ENCODE data around the gene OR9Q1.

Gene OR9Q1

DNA sequence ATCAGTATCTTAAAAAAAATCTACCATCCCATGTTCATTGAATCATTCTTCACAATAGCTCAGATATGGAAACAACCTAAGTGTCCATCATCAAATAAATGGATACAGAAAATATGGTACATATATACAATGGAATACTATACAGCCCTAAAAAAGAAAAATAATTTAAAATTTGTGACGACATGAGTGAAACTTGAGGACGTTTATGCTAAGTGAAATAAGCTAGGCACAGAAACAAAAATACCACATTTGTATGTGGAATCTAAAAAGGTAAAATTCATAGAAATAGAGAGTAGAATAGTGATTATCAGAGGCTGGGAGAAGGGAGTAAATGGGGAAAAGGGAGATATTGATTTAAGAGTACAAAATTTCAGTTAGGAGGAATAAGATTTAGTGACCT is 62.8 kb downstream of the OR9Q1 start:
- DNase-seq: no peak
- in situ Hi-C loops (cut with HindIII; ENCODE audit: low pct_ligation_motif_present, low pct_unique_long_range_greater_than_20kb, low sequenced_read_pairs): no loop called here

GRCh38 chr11:58097437-58097836 is 73.8 kb downstream of the OR9Q1 start:
- DNase-seq: no peak
- in situ Hi-C loops (cut with HindIII; ENCODE audit: low pct_ligation_motif_present, low pct_unique_long_range_greater_than_20kb, low sequenced_read_pairs): no loop called here

- DNase-seq: no peak
- in situ Hi-C loops (cut with HindIII; ENCODE audit: low pct_ligation_motif_present, low pct_unique_long_range_greater_than_20kb, low sequenced_read_pairs): no loop called here
Measured at GRCh38 chr11:58121096-58121495, 97.4 kb downstream of the OR9Q1 start.

GRCh38 chr11:58125469-58125868 is 101.8 kb downstream of the OR9Q1 start, which contains the start of gene OR9I1:
Gene OR9I1 (minus strand): TSS chr11:58125530. CDS start chr11:58119444, 6,086 bp downstream.
- in situ Hi-C loops (cut with HindIII; ENCODE audit: low pct_ligation_motif_present, low pct_unique_long_range_greater_than_20kb, low sequenced_read_pairs): no loop called here

GRCh38 chr11:58127350-58127749 is 103.7 kb downstream of the OR9Q1 start:
- in situ Hi-C loops (cut with HindIII; ENCODE audit: low pct_ligation_motif_present, low pct_unique_long_range_greater_than_20kb, low sequenced_read_pairs): no loop called here

More at GRCh38 chr11:58125469-58125868, 101.8 kb downstream of the OR9Q1 start, which contains the start of gene OR9I1:
- no peak for DNase-seq

GRCh38 chr11:58133309-58134076 is 109.8 kb downstream of the OR9Q1 start:
- in situ Hi-C loops (cut with HindIII; ENCODE audit: low pct_ligation_motif_present, low pct_unique_long_range_greater_than_20kb, low sequenced_read_pairs): no loop called here
- no peak for DNase-seq

More at GRCh38 chr11:58127350-58127749, 103.7 kb downstream of the OR9Q1 start:
- no peak for DNase-seq

GRCh38 chr11:58134151-58134550 is 110.5 kb downstream of the OR9Q1 start:
- no peak for DNase-seq
- in situ Hi-C loops (cut with HindIII; ENCODE audit: low pct_ligation_motif_present, low pct_unique_long_range_greater_than_20kb, low sequenced_read_pairs): no loop called here

GRCh38 chr11:58135171-58135570 is 111.5 kb downstream of the OR9Q1 start:
- no peak for DNase-seq
- in situ Hi-C loops (cut with HindIII; ENCODE audit: low pct_ligation_motif_present, low pct_unique_long_range_greater_than_20kb, low sequenced_read_pairs): no loop called here

GRCh38 chr11:58142761-58143160 is 119.1 kb downstream of the OR9Q1 start:
- in situ Hi-C loops (cut with HindIII; ENCODE audit: low pct_ligation_motif_present, low pct_unique_long_range_greater_than_20kb, low sequenced_read_pairs): no loop called here
- DNase-seq: no peak

- in situ Hi-C loops (cut with HindIII; ENCODE audit: low pct_ligation_motif_present, low pct_unique_long_range_greater_than_20kb, low sequenced_read_pairs): no loop called here
- no peak for DNase-seq
Measured at GRCh38 chr11:58152781-58153180, 129.1 kb downstream of the OR9Q1 start.

DNA sequence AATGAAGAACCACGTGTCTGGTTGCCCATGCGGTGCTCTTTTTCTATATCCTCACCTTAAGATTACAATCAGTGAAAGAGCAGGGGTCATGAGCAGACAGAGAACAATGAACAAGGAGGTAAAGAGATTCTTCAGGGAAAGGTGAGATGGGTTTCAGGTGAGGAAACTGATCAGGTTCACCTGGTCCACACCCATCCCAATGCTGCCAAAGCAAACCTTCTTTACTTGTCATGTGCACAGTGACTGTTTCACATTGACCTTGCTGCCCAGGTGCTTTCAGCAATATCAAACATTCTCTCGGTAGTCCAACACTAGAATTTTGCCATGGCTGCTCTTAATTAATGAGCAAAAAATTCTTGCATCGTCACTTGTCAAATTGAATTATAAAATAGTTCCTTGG is 140.7 kb downstream of the OR9Q1 start:
- in situ Hi-C loops (cut with HindIII; ENCODE audit: low pct_ligation_motif_present, low pct_unique_long_range_greater_than_20kb, low sequenced_read_pairs): no loop called here

GRCh38 chr11:58164990-58165389 is 141.3 kb downstream of the OR9Q1 start:
- in situ Hi-C loops (cut with HindIII; ENCODE audit: low pct_ligation_motif_present, low pct_unique_long_range_greater_than_20kb, low sequenced_read_pairs): no loop called here
- no peak for DNase-seq

More for the DNA sequence above, 140.7 kb downstream of the OR9Q1 start:
- no peak for DNase-seq

GRCh38 chr11:58165504-58166106 is 141.9 kb downstream of the OR9Q1 start:
- DNase-seq: no peak

DNA sequence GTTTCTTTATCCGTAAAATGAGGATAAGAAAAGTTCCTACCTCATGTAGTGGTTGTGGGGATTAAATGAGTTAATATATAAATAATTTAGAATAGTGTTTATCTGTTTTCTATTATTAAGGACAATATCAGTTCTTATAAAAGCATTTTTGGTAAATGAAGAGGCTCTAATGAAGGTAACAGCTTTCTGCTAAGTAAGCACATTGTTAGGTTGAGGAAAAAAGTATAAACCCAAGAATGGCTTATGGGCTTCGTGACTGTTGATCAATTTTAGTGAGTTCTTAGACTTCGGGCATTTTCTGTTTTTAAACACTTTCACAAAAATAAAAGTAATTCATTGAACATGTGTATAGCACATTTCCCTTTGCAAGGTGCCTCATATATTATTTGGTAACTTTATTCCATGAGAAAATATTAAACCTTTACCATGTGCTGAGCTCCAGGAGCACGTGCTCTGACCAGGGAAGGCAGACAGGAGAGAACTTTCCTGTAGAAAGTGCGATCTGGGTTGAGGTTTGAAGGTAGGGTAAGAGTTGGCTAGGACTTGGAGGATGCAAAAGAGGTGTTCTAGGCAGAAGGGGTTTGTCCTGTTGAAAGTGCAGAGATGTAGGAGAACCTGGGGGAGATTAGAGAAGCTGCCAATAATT is 153.9 kb downstream of the OR9Q1 start:
- in situ Hi-C loops (cut with HindIII; ENCODE audit: low pct_ligation_motif_present, low pct_unique_long_range_greater_than_20kb, low sequenced_read_pairs): no loop called here

More at GRCh38 chr11:58165504-58166106, 141.9 kb downstream of the OR9Q1 start:
- in situ Hi-C loops (cut with HindIII; ENCODE audit: low pct_ligation_motif_present, low pct_unique_long_range_greater_than_20kb, low sequenced_read_pairs): no loop called here

GRCh38 chr11:58178444-58178843 is 154.8 kb downstream of the OR9Q1 start:
- no peak for DNase-seq
- in situ Hi-C loops (cut with HindIII; ENCODE audit: low pct_ligation_motif_present, low pct_unique_long_range_greater_than_20kb, low sequenced_read_pairs): no loop called here

More for the DNA sequence above, 153.9 kb downstream of the OR9Q1 start:
- no peak for DNase-seq

DNA sequence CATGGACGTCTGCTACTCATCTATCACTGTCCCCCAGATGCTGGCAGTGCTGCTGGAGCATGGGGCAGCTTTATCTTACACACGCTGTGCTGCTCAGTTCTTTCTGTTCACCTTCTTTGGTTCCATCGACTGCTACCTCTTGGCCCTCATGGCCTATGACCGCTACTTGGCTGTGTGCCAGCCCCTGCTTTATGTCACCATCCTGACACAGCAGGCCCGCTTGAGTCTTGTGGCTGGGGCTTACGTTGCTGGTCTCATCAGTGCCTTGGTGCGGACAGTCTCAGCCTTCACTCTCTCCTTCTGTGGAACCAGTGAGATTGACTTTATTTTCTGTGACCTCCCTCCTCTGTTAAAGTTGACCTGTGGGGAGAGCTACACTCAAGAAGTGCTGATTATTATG is 156.0 kb downstream of the OR9Q1 start:
- no peak for DNase-seq
- in situ Hi-C loops (cut with HindIII; ENCODE audit: low pct_ligation_motif_present, low pct_unique_long_range_greater_than_20kb, low sequenced_read_pairs): no loop called here

DNA sequence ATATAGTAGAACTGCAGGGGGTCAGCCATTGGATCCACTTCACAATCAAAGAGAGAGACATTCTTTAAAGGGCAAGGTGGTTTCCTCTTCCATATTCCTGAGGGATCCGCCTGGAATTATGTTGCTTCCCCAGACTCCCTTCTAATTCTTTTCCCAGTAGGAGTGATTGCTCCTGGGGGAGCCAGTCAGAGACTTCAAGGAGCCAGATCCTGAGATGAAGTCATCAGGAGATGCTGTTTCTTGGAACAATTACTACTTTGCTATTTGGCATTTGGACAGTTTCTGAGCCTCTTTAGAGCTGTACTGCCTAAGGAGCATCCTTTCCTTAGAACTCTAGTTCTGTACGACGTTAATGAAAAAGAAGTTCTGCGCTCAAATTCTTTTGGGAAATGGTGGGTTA is 163.3 kb downstream of the OR9Q1 start:
- in situ Hi-C loops (cut with HindIII; ENCODE audit: low pct_ligation_motif_present, low pct_unique_long_range_greater_than_20kb, low sequenced_read_pairs): no loop called here
- no peak for DNase-seq

GRCh38 chr11:58188770-58189169 is 165.1 kb downstream of the OR9Q1 start, which contains the start of gene OR9Q2:
Gene OR9Q2 (plus strand): TSS chr11:58189070. CDS start chr11:58190491, 1,421 bp downstream.
- no peak for DNase-seq
- in situ Hi-C loops (cut with HindIII; ENCODE audit: low pct_ligation_motif_present, low pct_unique_long_range_greater_than_20kb, low sequenced_read_pairs): no loop called here

DNA sequence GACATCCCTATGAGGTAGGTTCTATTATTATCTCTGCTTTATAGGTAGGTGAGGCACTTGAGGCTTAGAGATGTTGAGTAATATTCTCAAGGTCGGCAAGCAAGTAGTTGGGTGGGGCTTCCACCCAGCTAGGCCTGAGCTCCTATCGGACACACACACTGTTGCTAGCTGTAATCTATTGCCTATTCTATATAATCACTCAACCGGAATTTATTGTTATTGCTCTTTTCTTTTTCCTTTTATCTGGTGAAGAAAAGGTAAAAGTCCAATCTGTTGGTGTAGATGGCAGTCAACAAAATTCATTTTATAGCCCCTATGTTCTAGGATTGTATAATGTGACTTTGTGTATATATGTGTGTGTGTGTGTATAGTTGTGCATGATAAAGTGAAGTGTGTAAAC is 168.5 kb downstream of the OR9Q1 start:
- in situ Hi-C loops (cut with HindIII; ENCODE audit: low pct_ligation_motif_present, low pct_unique_long_range_greater_than_20kb, low sequenced_read_pairs): no loop called here
- DNase-seq: no peak
